T47D (cell line): Measurements from ENCODE around the gene FGR.
"Not testable (repeated sequence)": the region's sequence is repeated elsewhere in the genome, so short reads cannot be mapped to it uniquely, and the experiment has no call there.

Experiments
- DNase-seq, 2 experiments: peaks; one replicate each; pipeline versions ENCODE4 v3.0.0 to v3.0.0-alpha.2; 2011 to 2012; ENCODE audit warnings: low read depth in 1 of 2, low spot score in 1 of 2
- JUND ChIP-seq: IDR thresholded peaks from 2 replicates; pipeline ENCODE4 v1.6.1; 2012; ENCODE audit warnings: low read depth
- in situ Hi-C: cut with HindIII; loops from 2 replicates; pipeline ENCODE4 v1.10.0; 2016; ENCODE audit warnings: low sequenced_read_pairs, low pct_unique_long_range_greater_than_20kb

FGR gene

DNA sequence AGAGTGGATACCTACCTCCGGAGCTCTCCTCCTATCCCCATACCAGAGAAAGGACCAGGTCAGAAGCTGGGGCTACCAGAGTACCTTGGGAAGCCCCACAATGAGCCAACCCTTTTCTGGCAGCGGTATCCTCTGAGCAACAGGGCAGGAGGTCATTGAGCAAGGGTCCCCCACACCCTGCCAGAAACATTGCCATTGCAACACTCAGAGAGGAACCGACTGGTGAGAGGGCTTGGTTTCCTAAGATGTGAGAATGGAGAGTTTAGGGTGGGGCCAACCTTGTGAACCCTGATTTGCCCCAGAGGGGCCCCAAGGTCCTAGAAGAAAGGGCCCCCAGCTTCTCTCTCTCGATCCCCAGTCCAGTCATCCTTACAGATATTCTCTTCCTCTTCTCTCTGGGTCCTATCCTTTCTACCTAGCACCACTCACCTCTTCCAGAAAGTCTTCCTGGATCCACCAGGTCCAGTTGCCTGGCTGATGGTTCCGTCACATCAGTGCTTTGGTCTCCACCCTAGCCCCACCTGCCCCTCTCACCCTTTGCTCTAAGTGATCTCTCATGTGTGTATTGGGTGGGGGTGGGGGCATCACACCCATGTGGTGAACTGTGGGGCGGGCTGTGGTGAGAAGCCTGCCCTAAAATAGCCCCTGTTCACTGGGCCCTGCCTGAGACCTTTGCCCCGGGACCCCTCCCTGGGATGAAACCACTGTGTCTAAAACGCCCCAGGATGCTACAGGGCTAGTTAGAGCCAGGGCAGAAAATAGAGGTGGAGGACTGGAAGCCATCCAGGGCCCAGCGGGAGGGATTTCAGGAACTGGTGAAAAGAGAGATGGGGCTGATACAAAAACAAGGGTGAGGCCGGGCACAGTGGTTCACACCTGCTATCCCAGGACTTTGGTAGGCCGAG, 8.7 kb downstream of the FGR start:
- in situ Hi-C loops: no loop called here
- DNase-seq: no peak
- TF ChIP-seq JUND: no peak

- TF ChIP-seq JUND: no peak
- in situ Hi-C loops: no loop called here
- DNase-seq: no peak
These were observed 10.4 kb downstream of the FGR start for GRCh38 chr1:27624467-27625178.

- in situ Hi-C loops: no loop called here
- no peak for DNase-seq
- TF ChIP-seq JUND: no peak
These were observed 11.4 kb downstream of the FGR start for GRCh38 chr1:27623327-27624212.

- TF ChIP-seq JUND: no peak
- in situ Hi-C loops: no loop called here
- no peak for DNase-seq
These were observed 12.2 kb downstream of the FGR start for GRCh38 chr1:27622828-27623227.

DNA sequence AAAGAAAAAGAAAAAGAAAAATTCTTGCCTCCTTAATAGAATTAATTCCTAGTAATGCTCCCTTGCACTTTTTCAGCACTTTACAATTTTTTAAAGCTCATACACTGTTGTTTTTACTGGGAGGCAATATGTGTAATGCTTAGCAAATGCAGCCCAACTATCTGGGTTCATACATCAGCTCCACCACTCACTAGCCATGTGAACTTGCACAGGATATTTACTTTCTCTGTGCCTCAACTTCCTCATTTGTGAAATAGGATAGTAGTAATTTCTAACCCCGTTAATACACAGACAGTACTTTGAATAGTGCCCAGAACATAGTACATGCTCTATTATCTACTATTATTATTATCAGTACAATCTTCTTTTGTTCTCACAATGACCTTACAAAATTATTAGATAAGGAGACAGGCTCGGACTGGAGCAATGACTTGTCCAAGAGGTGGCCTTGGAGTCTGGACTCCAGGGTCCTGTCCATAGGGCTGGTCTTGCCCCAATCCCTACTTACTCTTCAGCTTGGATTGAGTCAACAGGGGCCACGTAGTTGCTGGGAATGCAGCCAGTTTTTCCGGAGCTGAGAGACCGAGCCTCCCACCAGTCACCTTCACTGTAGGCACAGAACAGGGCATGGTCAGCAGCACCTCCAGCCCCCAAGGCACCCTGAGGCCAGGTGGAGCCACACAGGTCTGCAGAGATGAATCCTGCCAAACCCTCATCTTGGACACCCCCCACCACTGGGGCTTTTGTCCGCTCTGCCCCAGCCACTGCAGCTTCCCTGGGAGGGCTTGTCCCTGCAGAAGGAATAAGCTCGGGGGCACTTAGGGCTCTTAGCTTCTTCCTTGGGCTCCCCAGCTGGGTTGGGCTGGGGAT, 13.7 kb downstream of the FGR start:
- TF ChIP-seq JUND: no peak
- in situ Hi-C loops: no loop called here
- DNase-seq: no peak

DNA sequence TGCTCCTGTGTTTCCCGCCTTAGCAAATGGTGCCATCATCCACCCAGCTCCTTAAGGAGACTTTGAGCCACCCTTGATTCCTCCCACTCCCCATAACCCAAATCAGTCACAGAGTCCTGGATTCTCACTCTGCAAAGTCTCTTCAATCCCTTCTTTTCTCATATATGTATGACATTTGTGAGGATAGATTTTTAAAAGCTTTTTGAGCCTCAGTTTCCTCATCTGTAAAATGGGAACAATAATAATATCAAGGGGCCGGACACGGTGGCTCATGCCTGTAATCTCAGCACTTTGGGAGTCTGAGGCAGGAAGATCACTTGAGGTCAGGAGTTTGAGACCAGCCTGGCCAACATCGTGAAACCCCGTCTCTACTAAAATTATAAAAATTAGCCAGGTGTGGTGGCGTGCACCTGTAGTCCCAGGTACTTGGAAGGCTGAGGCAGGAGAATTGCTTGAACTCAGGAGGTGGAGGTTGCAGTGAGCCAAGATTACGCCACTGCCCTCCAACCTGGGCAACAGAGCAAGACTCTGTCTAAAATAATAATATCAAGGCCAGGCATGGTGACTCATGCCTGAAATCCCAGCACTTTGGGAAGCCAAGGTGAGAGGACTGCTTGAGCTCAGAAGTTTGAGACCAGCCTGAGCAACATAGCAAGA, 15.1 kb downstream of the FGR start:
- in situ Hi-C loops, DNase-seq: not testable (repeated sequence)

DNA sequence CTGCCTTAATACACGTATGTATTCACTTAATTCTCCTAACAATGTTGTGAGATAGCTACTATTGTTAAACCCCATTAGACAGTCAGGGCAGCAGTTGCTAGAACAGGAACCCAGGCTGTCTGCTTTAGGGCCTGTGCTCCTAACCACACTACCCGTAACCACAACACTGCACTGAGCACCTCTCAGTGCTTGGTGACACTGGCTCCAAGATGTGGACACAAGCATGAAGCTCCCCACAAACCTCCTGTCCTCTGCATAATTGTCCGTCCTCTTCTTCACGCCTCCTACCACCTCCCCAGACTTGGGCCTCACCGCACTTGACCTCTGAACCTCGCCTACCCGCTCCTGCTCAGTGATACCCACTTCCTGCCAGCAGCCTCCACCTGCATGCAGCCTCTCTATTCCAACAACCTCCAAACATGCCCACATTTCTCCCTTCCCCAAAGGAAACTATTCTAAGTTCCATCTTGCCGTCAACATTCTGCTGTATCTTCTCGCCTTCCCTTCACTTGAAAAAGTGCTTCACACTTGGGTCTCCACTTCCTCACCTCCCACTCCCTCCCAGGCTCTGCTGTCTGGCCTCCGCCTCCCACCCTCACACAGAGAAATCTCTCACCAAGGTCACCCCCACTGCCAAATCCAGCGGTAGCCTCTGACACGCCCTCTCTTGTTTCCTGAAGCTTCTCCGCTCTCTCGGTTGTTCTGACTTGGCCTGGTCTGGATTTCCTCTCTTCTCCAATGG, 16.5 kb downstream of the FGR start:
- no peak for TF ChIP-seq JUND
- in situ Hi-C loops: no loop called here
- DNase-seq: no peak

DNA sequence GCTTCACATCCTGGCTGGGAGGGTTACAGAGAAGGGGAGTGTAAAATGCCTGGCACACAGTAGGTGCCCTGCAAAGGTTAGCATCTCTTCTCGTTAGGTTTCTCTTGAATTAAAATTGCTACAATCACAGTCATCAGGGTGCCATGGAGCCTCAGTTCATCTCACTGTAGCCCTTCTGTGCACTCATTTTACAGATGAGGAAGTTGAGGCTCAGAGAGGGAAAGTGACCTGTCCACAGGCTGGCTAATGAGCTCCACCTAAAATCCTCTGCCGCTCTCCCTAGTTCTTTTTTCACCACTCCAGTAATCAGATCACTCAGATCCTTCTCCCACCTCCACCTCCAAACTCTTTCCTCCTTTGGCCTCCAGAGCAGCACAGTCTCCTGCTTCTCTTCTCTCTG, 17.6 kb downstream of the FGR start:
- in situ Hi-C loops: no loop called here
- no peak for DNase-seq
- TF ChIP-seq JUND: no peak

- TF ChIP-seq JUND: no peak
- DNase-seq: no peak
- in situ Hi-C loops: no loop called here
These were observed 18.5 kb downstream of the FGR start for GRCh38 chr1:27616441-27616840.

DNA sequence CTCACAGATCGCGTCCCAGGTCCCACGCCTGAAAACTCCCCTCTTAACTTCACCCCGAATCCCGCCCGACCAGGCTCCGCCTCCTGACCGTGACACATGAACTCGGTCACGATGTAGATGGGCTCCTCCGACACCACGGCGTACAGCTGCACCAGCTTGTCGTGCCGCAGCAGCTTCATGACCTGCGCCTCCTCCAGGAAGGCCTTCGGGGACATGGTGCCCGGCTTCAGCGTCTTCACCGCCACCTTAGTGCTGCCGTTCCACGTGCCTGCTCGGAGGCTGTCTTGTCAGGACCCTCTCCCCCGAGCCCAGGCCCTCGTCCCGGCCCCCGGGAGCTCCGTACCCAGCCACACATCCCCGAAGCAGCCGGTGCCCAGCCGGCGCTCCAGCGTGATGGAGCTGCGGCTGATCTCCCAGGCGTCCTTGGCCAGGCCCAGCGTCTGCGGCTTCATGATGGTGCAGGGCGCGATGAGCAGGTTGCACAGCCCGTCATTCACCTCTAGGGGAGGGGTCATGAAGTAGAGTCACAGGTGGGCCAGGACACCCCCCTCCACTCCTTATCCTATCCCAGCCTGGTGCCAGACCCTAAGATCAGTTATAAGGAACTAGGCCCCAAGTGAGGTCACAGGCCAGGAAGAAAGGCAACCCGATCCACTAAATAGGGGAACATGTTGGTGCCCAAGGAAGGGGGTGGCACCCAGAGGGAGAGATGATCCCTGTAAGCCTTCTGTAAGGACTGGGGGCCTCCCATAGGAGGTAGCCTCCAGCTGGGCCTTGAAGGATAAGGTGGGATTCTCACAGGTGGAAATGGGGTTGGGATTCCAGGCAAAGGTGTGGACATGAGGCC, 19.4 kb downstream of the FGR start:
- no peak for DNase-seq
- in situ Hi-C loops: no loop called here
- no peak for TF ChIP-seq JUND
